Stimulated activated naive CD8-positive, alpha-beta T cell treated with anti-CD3 and anti-CD28 coated beads, Interleukin-15, Interleukin-2, amounts not matched to agents 100 ng/mL and 50 ng/mL, for 24 hours (primary cell): ENCODE measurements around the gene HTR7.

Source experiments
- H3K27ac Mint-ChIP-seq: one replicate; pipeline ENCODE4 v1.8.0; 2021; ENCODE audit warnings: mild to moderate bottlenecking, mixed read lengths
- H3K27me3 Mint-ChIP-seq: one replicate; pipeline ENCODE4 v1.8.0; 2021; ENCODE audit warnings: mixed read lengths
- H3K36me3 Mint-ChIP-seq: one replicate; pipeline ENCODE4 v1.8.0; 2021; ENCODE audit warnings: low read depth, mixed read lengths
- H3K4me1 Mint-ChIP-seq: one replicate; pipeline ENCODE4 v1.8.0; 2021; ENCODE audit warnings: low read depth, mixed read lengths
- H3K4me3 Mint-ChIP-seq: one replicate; pipeline ENCODE4 v1.8.0; 2021; ENCODE audit warnings: mild to moderate bottlenecking, mixed read lengths
- H3K9me3 Mint-ChIP-seq: one replicate; pipeline ENCODE4 v1.8.0; 2021; ENCODE audit warnings: mixed read lengths

The HTR7 gene

GRCh38 chr10:90801608-90802007, 56.2 kb downstream of the HTR7 start:
- H3K4me1 Mint-ChIP-seq, result no peaks in the 10 kb centered on the region
- peaks cover 17% of the 10 kb centered on the region for H3K27me3 Mint-ChIP-seq
- no peak overlapping the region for H3K4me3 Mint-ChIP-seq
- H3K36me3 Mint-ChIP-seq, result no peaks in the 10 kb centered on the region
- no peak overlapping the region for H3K27ac Mint-ChIP-seq
- H3K9me3 Mint-ChIP-seq, result no peaks in the 10 kb centered on the region

- H3K27me3 Mint-ChIP-seq, result peaks cover 25% of the 10 kb centered on the region
- no peaks in the 10 kb centered on the region for H3K4me1 Mint-ChIP-seq
- no peak overlapping the region for H3K4me3 Mint-ChIP-seq
- H3K36me3 Mint-ChIP-seq, result no peaks in the 10 kb centered on the region
- H3K27ac Mint-ChIP-seq, result no peak overlapping the region
- H3K9me3 Mint-ChIP-seq, result peaks cover 6% of the 10 kb centered on the region
Measured at GRCh38 chr10:90800232-90800796, 57.5 kb downstream of the HTR7 start.

GRCh38 chr10:90799172-90799571, 58.7 kb downstream of the HTR7 start:
- H3K4me1 Mint-ChIP-seq, result no peaks in the 10 kb centered on the region
- H3K27me3 Mint-ChIP-seq, result peaks cover 27% of the 10 kb centered on the region
- H3K27ac Mint-ChIP-seq, result no peak overlapping the region
- H3K4me3 Mint-ChIP-seq, result no peak overlapping the region
- no peaks in the 10 kb centered on the region for H3K36me3 Mint-ChIP-seq
- H3K9me3 Mint-ChIP-seq, result peaks cover 10% of the 10 kb centered on the region

- Mint-ChIP-seq H3K27ac (no peak overlapping the region), H3K4me3 (no peak overlapping the region), H3K36me3 (no peaks in the 10 kb centered on the region), H3K9me3 (peaks cover 12% of the 10 kb centered on the region), H3K27me3 (peaks cover 26% of the 10 kb centered on the region), H3K4me1 (no peaks in the 10 kb centered on the region)
Measured at GRCh38 chr10:90798482-90798881, 59.4 kb downstream of the HTR7 start.

- no peaks in the 10 kb centered on the region for H3K36me3 Mint-ChIP-seq
- H3K4me3 Mint-ChIP-seq, result no peak overlapping the region
- H3K27me3 Mint-ChIP-seq, result peaks cover 4% of the 10 kb centered on the region
- peaks cover 7% of the 10 kb centered on the region for H3K9me3 Mint-ChIP-seq
- H3K4me1 Mint-ChIP-seq, result peaks cover 6% of the 10 kb centered on the region
- no peak overlapping the region for H3K27ac Mint-ChIP-seq
Measured at GRCh38 chr10:90790422-90790821, 67.4 kb downstream of the HTR7 start.

- Mint-ChIP-seq H3K4me1 (peaks cover 6% of the 10 kb centered on the region), H3K9me3 (peaks cover under 1% of the 10 kb centered on the region), H3K4me3 (no peak overlapping the region)
Measured at GRCh38 chr10:90788968-90789367, 68.9 kb downstream of the HTR7 start.

GRCh38 chr10:90788199-90788491, 69.7 kb downstream of the HTR7 start:
- Mint-ChIP-seq H3K27ac (no peak overlapping the region), H3K27me3 (no peaks in the 10 kb centered on the region), H3K36me3 (no peaks in the 10 kb centered on the region), H3K9me3 (no peaks in the 10 kb centered on the region), H3K4me3 (no peak overlapping the region), H3K4me1 (peaks cover 6% of the 10 kb centered on the region)

More at GRCh38 chr10:90788968-90789367, 68.9 kb downstream of the HTR7 start:
- H3K27me3 Mint-ChIP-seq, result no peaks in the 10 kb centered on the region
- H3K27ac Mint-ChIP-seq, result no peak overlapping the region
- no peaks in the 10 kb centered on the region for H3K36me3 Mint-ChIP-seq

GRCh38 chr10:90787393-90788198, 70.2 kb downstream of the HTR7 start:
- no peak overlapping the region for H3K4me3 Mint-ChIP-seq
- no peaks in the 10 kb centered on the region for H3K36me3 Mint-ChIP-seq
- no peaks in the 10 kb centered on the region for H3K9me3 Mint-ChIP-seq
- H3K27me3 Mint-ChIP-seq, result no peaks in the 10 kb centered on the region
- no peak overlapping the region for H3K27ac Mint-ChIP-seq
- H3K4me1 Mint-ChIP-seq, result peaks cover 6% of the 10 kb centered on the region

- Mint-ChIP-seq H3K27ac (no peak overlapping the region), H3K36me3 (no peaks in the 10 kb centered on the region), H3K9me3 (no peaks in the 10 kb centered on the region), H3K4me1 (peaks cover 6% of the 10 kb centered on the region), H3K4me3 (no peak overlapping the region), H3K27me3 (no peaks in the 10 kb centered on the region)
Measured at GRCh38 chr10:90785782-90786181, 72.1 kb downstream of the HTR7 start.

GRCh38 chr10:90784771-90785170, 73.1 kb downstream of the HTR7 start:
- Mint-ChIP-seq H3K27me3 (no peaks in the 10 kb centered on the region), H3K36me3 (no peaks in the 10 kb centered on the region), H3K9me3 (no peaks in the 10 kb centered on the region), H3K27ac (no peak overlapping the region), H3K4me3 (no peak overlapping the region), H3K4me1 (peaks cover 6% of the 10 kb centered on the region)

GRCh38 chr10:90780488-90780887, 77.4 kb downstream of the HTR7 start:
- Mint-ChIP-seq H3K27me3 (peaks cover 8% of the 10 kb centered on the region), H3K4me3 (no peak overlapping the region), H3K9me3 (no peaks in the 10 kb centered on the region), H3K27ac (no peak overlapping the region), H3K36me3 (no peaks in the 10 kb centered on the region), H3K4me1 (no peaks in the 10 kb centered on the region)

GRCh38 chr10:90779548-90779947, 78.3 kb downstream of the HTR7 start:
- no peaks in the 10 kb centered on the region for H3K4me1 Mint-ChIP-seq
- H3K9me3 Mint-ChIP-seq, result no peaks in the 10 kb centered on the region
- no peak overlapping the region for H3K27ac Mint-ChIP-seq
- peaks cover 8% of the 10 kb centered on the region for H3K27me3 Mint-ChIP-seq
- H3K36me3 Mint-ChIP-seq, result no peaks in the 10 kb centered on the region
- H3K4me3 Mint-ChIP-seq, result no peak overlapping the region

GRCh38 chr10:90777621-90778020, 80.2 kb downstream of the HTR7 start:
- H3K27me3 Mint-ChIP-seq, result peaks cover 16% of the 10 kb centered on the region
- H3K4me3 Mint-ChIP-seq, result no peak overlapping the region
- no peaks in the 10 kb centered on the region for H3K36me3 Mint-ChIP-seq
- H3K4me1 Mint-ChIP-seq, result no peaks in the 10 kb centered on the region
- H3K27ac Mint-ChIP-seq, result no peak overlapping the region
- no peaks in the 10 kb centered on the region for H3K9me3 Mint-ChIP-seq

GRCh38 chr10:90775351-90776028, 82.3 kb downstream of the HTR7 start:
- Mint-ChIP-seq H3K27ac (no peak overlapping the region), H3K9me3 (no peaks in the 10 kb centered on the region), H3K4me1 (no peaks in the 10 kb centered on the region), H3K36me3 (no peaks in the 10 kb centered on the region), H3K4me3 (no peak overlapping the region), H3K27me3 (peaks cover 20% of the 10 kb centered on the region)

GRCh38 chr10:90769946-90770841, 87.6 kb downstream of the HTR7 start:
- Mint-ChIP-seq H3K27me3 (peaks cover 36% of the 10 kb centered on the region), H3K4me3 (no peak overlapping the region), H3K36me3 (no peaks in the 10 kb centered on the region), H3K4me1 (no peaks in the 10 kb centered on the region), H3K27ac (no peak overlapping the region), H3K9me3 (peaks cover 4% of the 10 kb centered on the region)
